ES-I3 (cell line): Measurements from ENCODE around the gene JAG2.
A peak's percentile ranks its signal among the peaks of the same experiment; 100 is the strongest.

Experiments used
- H3K36me3 ChIP-seq: 2 replicates; pipeline ENCODE4 v1.6.1; 2013; ENCODE audit warnings: mild to moderate bottlenecking, low read length, control low read depth, moderate library complexity; ENCODE audit not compliant: insufficient read depth
- H3K4me1 ChIP-seq: 2 replicates; pipeline ENCODE4 v1.6.1; 2013; ENCODE audit warnings: mild to moderate bottlenecking, control low read depth, low read length; ENCODE audit not compliant: insufficient read depth
- H3K9ac ChIP-seq: 2 replicates; pipeline ENCODE4 v1.6.1; 2013; ENCODE audit warnings: low read depth, mild to moderate bottlenecking, low read length, moderate library complexity
- H3K9me3 ChIP-seq: 2 replicates; pipeline ENCODE4 v1.6.1; 2013; ENCODE audit warnings: mild to moderate bottlenecking, low read length, moderate library complexity; ENCODE audit not compliant: control insufficient read depth, insufficient read depth

Gene JAG2

DNA sequence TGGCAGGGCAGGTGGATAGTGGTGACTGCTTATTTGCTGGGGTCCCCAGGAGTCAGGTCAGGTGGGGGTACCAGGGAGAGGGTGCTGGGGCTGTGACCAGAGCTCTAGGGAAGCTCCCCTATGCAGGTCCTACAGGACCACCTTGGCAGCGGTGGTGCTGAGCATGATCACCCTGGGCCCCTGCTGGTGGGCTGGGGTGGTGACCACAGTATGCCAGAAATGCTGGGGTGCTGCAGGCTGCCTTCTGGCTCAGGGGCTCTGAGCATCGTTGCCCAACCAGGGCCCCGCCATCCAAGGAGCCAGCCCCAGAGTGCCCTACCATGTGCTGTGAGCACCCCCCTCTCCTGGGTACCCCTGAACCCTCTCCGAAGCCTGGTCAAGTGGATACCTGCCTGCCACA, 30.0 kb upstream of the JAG2 start:
- H3K9me3 ChIP-seq, result no peaks in the 10 kb centered on the region
- H3K9ac ChIP-seq, result no peak overlapping the region
- H3K36me3 ChIP-seq, result no peaks in the 10 kb centered on the region
- peaks cover 7% of the 10 kb centered on the region; the same call in 1 of the 2 replicates for H3K4me1 ChIP-seq

- peaks cover 7% of the 10 kb centered on the region; the same call in 1 of the 2 replicates for H3K4me1 ChIP-seq
- no peaks in the 10 kb centered on the region for H3K9me3 ChIP-seq
- no peaks in the 10 kb centered on the region for H3K36me3 ChIP-seq
- H3K9ac ChIP-seq, result no peak overlapping the region; the same call in 1 of the 2 replicates
These were observed 28.6 kb upstream of the JAG2 start for GRCh38 chr14:105197211-105197641.

GRCh38 chr14:105196265-105196960, 27.8 kb upstream of the JAG2 start:
- peaks cover 7% of the 10 kb centered on the region; the same call in 1 of the 2 replicates for H3K4me1 ChIP-seq
- peak overlapping the region; percentile 42 for H3K9ac ChIP-seq
- no peaks in the 10 kb centered on the region for H3K36me3 ChIP-seq
- no peaks in the 10 kb centered on the region for H3K9me3 ChIP-seq

DNA sequence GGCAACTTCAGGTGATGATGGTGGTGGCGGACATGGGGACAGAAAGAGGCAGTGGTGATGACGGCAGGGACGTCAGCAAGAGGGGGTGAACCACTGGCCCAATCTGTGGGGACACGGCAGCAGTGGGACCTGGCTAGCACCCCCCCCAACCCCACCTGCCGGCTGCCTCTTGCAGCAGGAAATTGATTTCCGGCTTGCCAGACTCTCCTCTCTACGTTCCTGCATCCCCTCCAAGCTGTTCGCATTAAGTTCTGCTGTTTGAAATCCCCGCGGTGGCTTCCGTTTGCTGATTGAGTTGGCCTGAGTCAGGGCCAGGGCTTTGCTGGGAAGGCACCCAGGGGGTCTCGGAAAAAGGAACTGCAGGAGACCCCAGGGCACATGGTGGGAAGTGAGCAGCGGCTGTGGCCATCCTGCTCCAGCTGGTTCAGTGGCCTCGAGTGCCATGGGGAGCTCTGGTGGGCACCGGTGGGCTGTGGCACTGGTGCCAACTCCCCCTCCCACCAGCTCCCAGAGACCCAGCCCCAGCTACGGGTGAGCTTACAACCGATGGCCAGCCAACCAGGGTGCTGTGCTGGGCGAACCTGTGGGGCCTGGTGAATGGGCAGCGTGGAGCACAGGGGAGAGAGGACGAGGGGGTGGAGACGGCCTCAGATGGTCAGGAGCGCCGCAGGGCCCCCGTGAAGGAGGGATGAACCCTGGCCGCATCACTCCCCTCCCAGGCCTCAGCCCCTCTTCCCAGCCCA, 27.1 kb upstream of the JAG2 start:
- Histone ChIP-seq H3K9me3 (no peaks in the 10 kb centered on the region), H3K4me1 (peaks cover 7% of the 10 kb centered on the region; the same call in 1 of the 2 replicates), H3K36me3 (no peaks in the 10 kb centered on the region), H3K9ac (peak overlapping the region; percentile 24; the same call in 1 of the 2 replicates)

DNA sequence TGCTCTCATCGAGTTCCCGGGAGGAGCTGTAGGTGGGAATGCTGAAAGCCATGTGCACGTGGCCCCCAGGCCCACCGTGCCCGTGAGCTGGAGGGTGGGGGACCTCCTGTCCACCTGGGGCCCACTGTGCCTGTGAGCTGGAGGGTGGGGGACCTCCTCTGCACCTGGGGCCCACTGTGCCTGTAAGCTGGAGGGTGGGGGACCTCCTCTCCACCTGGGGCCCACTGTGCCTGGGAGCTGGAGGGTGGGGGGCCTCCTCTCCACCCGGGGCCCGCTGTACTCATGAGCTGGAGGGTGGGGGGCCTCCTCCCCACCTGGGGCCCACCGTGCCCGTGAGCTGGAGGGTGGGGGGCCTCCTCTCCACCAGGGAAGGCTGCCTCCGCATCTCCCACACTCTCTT, 26.5 kb upstream of the JAG2 start:
- H3K36me3 ChIP-seq, result no peaks in the 10 kb centered on the region
- no peaks in the 10 kb centered on the region for H3K9me3 ChIP-seq
- H3K4me1 ChIP-seq, result peaks cover 7% of the 10 kb centered on the region; the same call in 1 of the 2 replicates
- no peak overlapping the region for H3K9ac ChIP-seq

- Histone ChIP-seq H3K9ac (no peak overlapping the region), H3K36me3 (no peaks in the 10 kb centered on the region), H3K9me3 (no peaks in the 10 kb centered on the region), H3K4me1 (peaks cover 7% of the 10 kb centered on the region; the same call in 1 of the 2 replicates)
These were observed 25.6 kb upstream of the JAG2 start for GRCh38 chr14:105193916-105194782.

GRCh38 chr14:105192866-105193731, 24.5 kb upstream of the JAG2 start:
- H3K4me1 ChIP-seq, result peaks cover 7% of the 10 kb centered on the region; the same call in 1 of the 2 replicates

GRCh38 chr14:105187935-105188524, 19.5 kb upstream of the JAG2 start:
- no peaks in the 10 kb centered on the region; the same call in 1 of the 2 replicates for H3K4me1 ChIP-seq
- H3K9me3 ChIP-seq, result no peaks in the 10 kb centered on the region
- no peak overlapping the region for H3K9ac ChIP-seq
- no peaks in the 10 kb centered on the region for H3K36me3 ChIP-seq

More at GRCh38 chr14:105192866-105193731, 24.5 kb upstream of the JAG2 start:
- H3K36me3 ChIP-seq, result no peaks in the 10 kb centered on the region
- no peak overlapping the region for H3K9ac ChIP-seq
- no peaks in the 10 kb centered on the region for H3K9me3 ChIP-seq

DNA sequence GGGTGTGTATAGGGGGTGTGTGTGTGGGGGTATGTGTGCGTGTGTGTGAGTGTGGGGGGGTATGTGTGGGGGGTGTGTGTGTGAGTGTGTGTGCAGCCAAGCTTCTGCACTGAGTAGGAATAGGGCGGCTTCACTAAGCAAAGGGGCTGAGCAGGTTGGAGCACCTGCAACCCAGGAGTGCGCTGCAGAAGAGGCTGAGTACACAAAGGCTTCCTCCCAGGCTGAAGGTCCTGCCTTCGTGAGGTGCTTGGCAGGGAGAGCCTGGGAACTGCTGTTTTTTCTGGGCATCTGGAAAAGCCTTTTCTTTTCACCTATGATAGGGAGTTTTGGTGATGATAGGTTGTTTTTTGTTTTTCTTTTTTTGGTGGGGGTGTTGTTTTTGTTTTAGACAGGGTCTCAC, 18.5 kb upstream of the JAG2 start:
- Histone ChIP-seq H3K36me3 (no peaks in the 10 kb centered on the region), H3K9me3 (no peaks in the 10 kb centered on the region), H3K4me1 (no peaks in the 10 kb centered on the region), H3K9ac (no peak overlapping the region)

DNA sequence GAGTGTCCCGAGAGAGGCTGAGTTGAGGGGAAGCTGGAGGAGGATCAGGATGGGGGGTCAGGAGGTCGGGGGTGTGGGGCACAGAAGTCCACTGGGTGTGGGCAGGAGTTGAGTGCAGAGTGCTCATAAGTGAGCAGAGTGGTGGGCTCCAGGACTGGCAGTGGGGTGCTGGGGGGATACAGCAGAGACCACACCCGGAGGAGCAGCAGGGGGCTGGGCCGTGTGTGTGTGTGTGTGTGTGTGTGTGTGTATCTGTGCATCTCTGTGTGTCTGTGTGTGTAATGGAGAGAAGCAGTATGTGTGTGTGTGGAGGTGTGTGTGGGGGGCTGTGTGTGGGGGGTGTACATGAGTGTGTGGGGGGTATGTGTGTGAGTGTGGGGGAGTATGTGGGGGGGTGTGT, 17.4 kb upstream of the JAG2 start:
- Histone ChIP-seq H3K9me3 (no peaks in the 10 kb centered on the region), H3K4me1 (0 out of 2 replicates have a peak, but pooled peaks cover 2% of the 10 kb centered on the region)

DNA sequence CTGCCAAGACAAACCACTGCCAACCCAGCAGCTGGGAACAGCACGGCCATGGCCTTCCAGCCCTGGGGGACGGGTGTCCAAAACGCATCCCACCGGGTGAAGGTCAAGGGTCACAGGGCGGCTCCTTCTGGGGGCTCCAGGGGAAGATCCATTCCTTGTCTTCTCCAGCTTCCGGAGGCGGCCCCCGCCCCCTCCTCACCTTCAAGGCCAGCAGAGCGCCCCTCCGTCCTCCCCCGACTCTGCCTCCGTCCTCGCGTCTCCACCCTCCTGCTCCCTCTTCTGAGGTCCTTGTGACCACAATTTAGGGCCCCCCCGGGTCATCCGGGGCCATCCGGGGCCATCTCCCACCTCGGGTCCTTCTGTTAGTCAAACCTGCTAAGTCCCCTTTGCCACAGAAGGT, 16.4 kb upstream of the JAG2 start:
- Histone ChIP-seq H3K9me3 (no peaks in the 10 kb centered on the region), H3K36me3 (no peaks in the 10 kb centered on the region), H3K4me1 (0 out of 2 replicates have a peak, but pooled peaks cover 2% of the 10 kb centered on the region), H3K9ac (no peak overlapping the region)

More for the DNA sequence above, 17.4 kb upstream of the JAG2 start:
- Histone ChIP-seq H3K9ac (no peak overlapping the region), H3K36me3 (no peaks in the 10 kb centered on the region)

- H3K9ac ChIP-seq, result no peak overlapping the region
These were observed 15.9 kb upstream of the JAG2 start for GRCh38 chr14:105184461-105184860.

More at GRCh38 chr14:105184461-105184860, 15.9 kb upstream of the JAG2 start:
- no peaks in the 10 kb centered on the region for H3K36me3 ChIP-seq
- H3K9me3 ChIP-seq, result no peaks in the 10 kb centered on the region
- 0 out of 2 replicates have a peak, but pooled peaks cover 2% of the 10 kb centered on the region for H3K4me1 ChIP-seq
